Activated CD8-positive, alpha-beta T cell treated with anti-CD3 and anti-CD28 coated beads, Interleukin-2, amount 10 ng/mL, durations not matched to agents 7 days and 5 days (primary cell): ENCODE results near the gene ANKRD12. TPM values are rescaled to one million over a fixed set of nuclear protein-coding genes. Genes with fewer than 3 reads are reported as not detected.

ENCODE experiments used
- ATAC-seq: fragments of 150-1000 bp; cut with Tn5 transposase; one replicate; pipeline ENCODE4 v1.10.0; 2021; ENCODE audit warnings: moderate library complexity
- CTCF ChIA-PET: fragments of 350-600 bp; sonication (Branson Sonifier 250); formaldehyde crosslinking; loops from one replicate; lab custom pipeline; 2021; ENCODE audit warnings: antibody characterized with exemption; lab: Charles Lee
- POLR2A ChIA-PET: fragments of 350-600 bp; sonication (Branson Sonifier 250); formaldehyde crosslinking; loops from one replicate; lab custom pipeline; 2021; ENCODE audit warnings: antibody characterized with exemption; lab: Charles Lee
- DNase-seq: peaks from one replicate; pipeline ENCODE4 v3.0.0-alpha.2; 2020
- H3K27ac Mint-ChIP-seq: one replicate; pipeline ENCODE4 v1.8.0; 2021; ENCODE audit warnings: mild to moderate bottlenecking, mixed read lengths
- H3K27me3 Mint-ChIP-seq: one replicate; pipeline ENCODE4 v1.8.0; 2021; ENCODE audit warnings: low read depth, mixed read lengths
- H3K36me3 Mint-ChIP-seq: one replicate; pipeline ENCODE4 v1.8.0; 2021; ENCODE audit warnings: low read depth, mixed read lengths
- H3K4me1 Mint-ChIP-seq: one replicate; pipeline ENCODE4 v1.8.0; 2021; ENCODE audit warnings: low read depth, mixed read lengths
- H3K4me3 Mint-ChIP-seq: one replicate; pipeline ENCODE4 v1.8.0; 2021; ENCODE audit warnings: mild to moderate bottlenecking, mixed read lengths
- H3K9me3 Mint-ChIP-seq: one replicate; pipeline ENCODE4 v1.8.0; 2022; ENCODE audit warnings: mixed read lengths; ENCODE audit not compliant: insufficient read depth
- total RNA-seq, 2 experiments: library from RNA; stranded (reverse); gene quantifications; one replicate each; pipeline ENCODE4 v1.2.3, GENCODE V29; 2021

ANKRD12 gene
- total RNA-seq, 2 experiments from 2014 or later = 60.8 to 68.9 TPM

DNA sequence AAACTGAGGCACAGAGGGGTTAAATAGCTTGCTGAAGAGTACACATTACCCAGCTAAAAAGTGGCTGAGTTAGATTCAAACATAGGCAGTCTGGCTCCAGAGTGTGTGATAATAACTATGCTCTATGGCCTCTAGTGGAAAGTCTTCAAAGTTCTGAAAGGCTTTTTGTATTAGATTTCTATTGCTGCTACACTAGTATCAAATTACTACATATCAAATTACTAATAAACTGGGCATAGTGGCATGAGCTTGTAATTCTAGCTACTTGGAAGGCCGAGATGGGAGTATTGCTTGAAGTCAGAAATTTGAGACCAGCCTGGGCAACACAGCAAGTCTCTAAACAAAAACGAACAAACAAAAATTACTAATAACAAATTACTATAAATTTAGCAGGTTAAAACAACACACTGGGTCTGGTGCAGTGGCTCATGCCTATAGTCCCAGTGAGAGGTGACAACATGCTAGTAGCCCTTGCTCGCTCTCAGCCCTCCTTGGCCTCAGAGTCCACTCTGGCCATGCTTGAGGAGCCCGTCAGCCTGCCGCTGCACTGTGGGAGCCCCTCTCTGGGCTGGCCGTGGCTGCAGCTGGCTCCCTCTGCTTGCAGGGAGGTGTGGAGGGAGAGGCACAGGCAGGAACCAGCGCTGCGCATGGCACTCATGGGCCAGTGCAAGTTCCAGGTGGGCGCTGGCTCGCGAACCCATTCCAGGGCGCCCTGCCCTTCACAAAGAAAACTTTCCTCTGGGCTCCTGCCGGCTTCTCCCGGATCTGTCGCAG, 159.8 kb downstream of the ANKRD12 start:
- DNase-seq (no peak), ATAC-seq (no peak)
- Mint-ChIP-seq H3K4me3 (no peak overlapping the region), H3K27ac (no peak overlapping the region), H3K27me3 (no peaks in the 10 kb centered on the region), H3K36me3 (peaks cover 2% of the 10 kb centered on the region), H3K4me1 (no peaks in the 10 kb centered on the region), H3K9me3 (peaks cover 16% of the 10 kb centered on the region)
- ChIA-PET POLR2A (no interaction called here), CTCF (no interaction called here)

GRCh38 chr18:9297007-9297393, 160.4 kb downstream of the ANKRD12 start:
- POLR2A ChIA-PET = interaction anchor here (0.6 kb wide), 1 partner anchor 144 kb away, joined by 3 read pairs; no protein-coding TSS in a partner anchor
- H3K4me3 Mint-ChIP-seq = no peak overlapping the region

DNA sequence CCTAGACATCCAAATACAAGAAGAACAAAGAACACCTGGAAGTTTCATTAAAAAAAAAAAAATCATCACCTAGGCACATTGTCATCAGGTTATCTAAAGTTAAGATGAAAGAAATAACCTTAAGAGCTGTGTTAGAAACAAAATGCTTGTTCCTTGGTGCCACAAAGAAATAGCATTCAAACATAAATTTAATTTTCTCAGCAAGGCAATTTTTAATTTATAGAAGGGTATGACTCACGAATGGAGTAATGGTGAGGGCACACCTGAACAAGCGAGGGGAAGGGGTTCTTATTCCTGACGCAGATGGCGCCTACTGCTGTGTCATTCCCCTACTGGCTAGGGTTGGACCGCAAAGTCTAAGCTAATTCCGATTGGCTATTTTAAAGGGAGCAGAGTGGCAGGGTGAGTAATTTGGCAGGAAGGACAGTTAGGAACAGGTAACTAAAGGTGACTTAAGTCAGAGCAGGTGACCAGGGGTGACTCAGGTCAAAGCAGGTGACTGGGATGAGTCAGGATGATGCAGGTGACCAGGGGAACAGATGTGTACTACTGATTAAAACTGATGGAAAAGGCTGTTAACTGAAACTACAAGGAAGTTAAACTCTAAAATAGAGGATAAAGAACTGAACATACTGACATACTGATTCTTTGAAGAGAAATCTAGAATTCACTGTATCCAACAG, 167.9 kb downstream of the ANKRD12 start:
- peaks cover 5% of the 10 kb centered on the region for H3K36me3 Mint-ChIP-seq
- ATAC-seq (no peak), DNase-seq (no peak)
- peaks cover 11% of the 10 kb centered on the region for H3K27me3 Mint-ChIP-seq
- H3K4me3 Mint-ChIP-seq = no peak overlapping the region
- ChIA-PET POLR2A (no interaction called here), CTCF (no interaction called here)
- H3K27ac Mint-ChIP-seq = no peak overlapping the region
- no peaks in the 10 kb centered on the region for H3K4me1 Mint-ChIP-seq
- H3K9me3 Mint-ChIP-seq = peaks cover 12% of the 10 kb centered on the region

More at GRCh38 chr18:9297007-9297393, 160.4 kb downstream of the ANKRD12 start:
- ATAC-seq (no peak), DNase-seq (no peak)
- no peaks in the 10 kb centered on the region for H3K27me3 Mint-ChIP-seq
- no peak overlapping the region for H3K27ac Mint-ChIP-seq
- no peaks in the 10 kb centered on the region for H3K36me3 Mint-ChIP-seq
- CTCF ChIA-PET = no interaction called here
- peaks cover 13% of the 10 kb centered on the region for H3K9me3 Mint-ChIP-seq
- no peaks in the 10 kb centered on the region for H3K4me1 Mint-ChIP-seq

GRCh38 chr18:9319333-9319732, 182.8 kb downstream of the ANKRD12 start:
- DNase-seq (no peak), ATAC-seq (no peak)
- H3K36me3 Mint-ChIP-seq = no peaks in the 10 kb centered on the region
- ChIA-PET POLR2A (no interaction called here), CTCF (no interaction called here)
- no peaks in the 10 kb centered on the region for H3K9me3 Mint-ChIP-seq
- H3K27ac Mint-ChIP-seq = no peak overlapping the region
- peaks cover 21% of the 10 kb centered on the region for H3K27me3 Mint-ChIP-seq
- no peaks in the 10 kb centered on the region for H3K4me1 Mint-ChIP-seq
- no peak overlapping the region for H3K4me3 Mint-ChIP-seq

- Mint-ChIP-seq H3K4me3 (no peak overlapping the region), H3K36me3 (no peaks in the 10 kb centered on the region), H3K4me1 (no peaks in the 10 kb centered on the region), H3K27me3 (peaks cover 19% of the 10 kb centered on the region), H3K27ac (no peak overlapping the region), H3K9me3 (no peaks in the 10 kb centered on the region)
- ChIA-PET CTCF (no interaction called here), POLR2A (no interaction called here)
- no peak for DNase-seq
- no peak for ATAC-seq
Measured at GRCh38 chr18:9321017-9321452, 184.5 kb downstream of the ANKRD12 start.

- POLR2A ChIA-PET = no interaction called here
- H3K4me1 Mint-ChIP-seq = no peaks in the 10 kb centered on the region
- peaks cover 22% of the 10 kb centered on the region for H3K27me3 Mint-ChIP-seq
- ATAC-seq = no peak
- H3K27ac Mint-ChIP-seq = no peak overlapping the region
- H3K36me3 Mint-ChIP-seq = no peaks in the 10 kb centered on the region
- H3K4me3 Mint-ChIP-seq = no peak overlapping the region
- no peaks in the 10 kb centered on the region for H3K9me3 Mint-ChIP-seq
- CTCF ChIA-PET = no interaction called here
- DNase-seq = no peak
Measured at GRCh38 chr18:9321736-9322135, 185.2 kb downstream of the ANKRD12 start.

GRCh38 chr18:9322744-9323143, 186.2 kb downstream of the ANKRD12 start:
- Mint-ChIP-seq H3K4me1 (no peaks in the 10 kb centered on the region), H3K36me3 (no peaks in the 10 kb centered on the region), H3K4me3 (no peak overlapping the region), H3K27ac (no peak overlapping the region), H3K9me3 (no peaks in the 10 kb centered on the region), H3K27me3 (peaks cover 21% of the 10 kb centered on the region)
- DNase-seq = no peak
- POLR2A ChIA-PET = interaction anchor here (0.5 kb wide), 1 partner anchor 367 kb away, joined by 3 read pairs; no protein-coding TSS in a partner anchor
- CTCF ChIA-PET = no interaction called here
- no peak for ATAC-seq

GRCh38 chr18:9323750-9324445, 187.3 kb downstream of the ANKRD12 start:
- no peak for ATAC-seq

GRCh38 chr18:9325716-9326115, 189.1 kb downstream of the ANKRD12 start:
- POLR2A ChIA-PET = no interaction called here
- no peaks in the 10 kb centered on the region for H3K36me3 Mint-ChIP-seq
- ATAC-seq (no peak), DNase-seq (no peak)
- H3K4me3 Mint-ChIP-seq = no peak overlapping the region
- H3K9me3 Mint-ChIP-seq = no peaks in the 10 kb centered on the region
- CTCF ChIA-PET = no interaction called here
- H3K4me1 Mint-ChIP-seq = no peaks in the 10 kb centered on the region
- peaks cover 21% of the 10 kb centered on the region for H3K27me3 Mint-ChIP-seq
- H3K27ac Mint-ChIP-seq = no peak overlapping the region

More at GRCh38 chr18:9323750-9324445, 187.3 kb downstream of the ANKRD12 start:
- ChIA-PET POLR2A (no interaction called here), CTCF (no interaction called here)
- Mint-ChIP-seq H3K36me3 (no peaks in the 10 kb centered on the region), H3K4me3 (no peak overlapping the region), H3K27ac (no peak overlapping the region), H3K27me3 (peaks cover 21% of the 10 kb centered on the region), H3K4me1 (no peaks in the 10 kb centered on the region), H3K9me3 (no peaks in the 10 kb centered on the region)
- no peak for DNase-seq

DNA sequence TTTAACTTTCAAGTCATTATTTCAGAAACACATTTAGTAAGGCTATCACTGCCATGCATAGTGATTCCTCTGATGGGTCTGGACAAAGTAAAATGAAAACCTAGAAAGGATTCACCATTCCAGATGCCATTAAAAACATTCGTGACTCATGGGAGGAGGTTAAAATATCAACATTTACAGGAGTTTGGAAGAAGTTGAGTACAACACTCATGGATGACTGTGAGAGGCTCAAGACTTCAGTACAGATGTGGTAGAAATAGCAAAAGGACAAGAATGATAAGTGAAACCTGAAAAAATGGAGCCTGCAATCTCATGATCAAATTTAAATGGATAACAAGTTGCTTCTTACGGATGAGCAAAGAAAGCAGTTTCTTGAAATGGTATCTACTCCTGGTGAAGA, 192.2 kb downstream of the ANKRD12 start:
- no peak for DNase-seq
- no peak for ATAC-seq
- H3K9me3 Mint-ChIP-seq = no peaks in the 10 kb centered on the region
- POLR2A ChIA-PET = no interaction called here
- H3K4me1 Mint-ChIP-seq = peaks cover 2% of the 10 kb centered on the region
- CTCF ChIA-PET = no interaction called here
- no peaks in the 10 kb centered on the region for H3K36me3 Mint-ChIP-seq
- peaks cover 21% of the 10 kb centered on the region for H3K27me3 Mint-ChIP-seq
- no peak overlapping the region for H3K27ac Mint-ChIP-seq
- no peak overlapping the region for H3K4me3 Mint-ChIP-seq

GRCh38 chr18:9329471-9329870, 192.9 kb downstream of the ANKRD12 start:
- no peaks in the 10 kb centered on the region for H3K36me3 Mint-ChIP-seq
- DNase-seq = no peak
- no peak overlapping the region for H3K27ac Mint-ChIP-seq
- H3K9me3 Mint-ChIP-seq = no peaks in the 10 kb centered on the region
- POLR2A ChIA-PET = no interaction called here
- no peak overlapping the region for H3K4me3 Mint-ChIP-seq
- no peak for ATAC-seq
- H3K27me3 Mint-ChIP-seq = peaks cover 21% of the 10 kb centered on the region
- H3K4me1 Mint-ChIP-seq = peaks cover 6% of the 10 kb centered on the region
- CTCF ChIA-PET = no interaction called here

DNA sequence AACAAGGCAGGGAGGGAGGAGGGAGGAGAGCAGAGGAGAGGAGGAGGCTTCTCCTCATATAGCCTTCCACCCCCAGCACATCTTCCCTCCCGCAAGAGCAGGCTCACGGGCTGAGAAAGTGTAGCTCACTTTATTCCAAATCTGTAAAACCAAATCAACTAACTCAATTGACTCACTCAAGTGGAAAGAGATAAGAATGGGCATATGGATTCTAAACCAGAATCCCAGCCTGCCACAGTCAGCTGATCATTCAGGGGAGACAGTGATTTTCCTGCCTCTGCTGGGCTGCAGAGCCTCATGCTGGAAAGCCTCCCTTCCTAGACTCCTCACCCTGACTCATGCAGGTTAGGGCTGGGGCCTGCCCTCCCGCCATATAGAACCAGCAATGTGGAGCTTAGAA, 193.8 kb downstream of the ANKRD12 start:
- peaks cover 21% of the 10 kb centered on the region for H3K27me3 Mint-ChIP-seq
- no peaks in the 10 kb centered on the region for H3K9me3 Mint-ChIP-seq
- ATAC-seq = no peak
- H3K4me1 Mint-ChIP-seq = peaks cover 9% of the 10 kb centered on the region
- no peaks in the 10 kb centered on the region for H3K36me3 Mint-ChIP-seq
- POLR2A ChIA-PET = interaction anchor here (0.6 kb wide), 1 partner anchor 202 kb away, joined by 4 read pairs; no protein-coding TSS in a partner anchor
- DNase-seq = no peak
- no peak overlapping the region for H3K27ac Mint-ChIP-seq
- no peak overlapping the region for H3K4me3 Mint-ChIP-seq
- CTCF ChIA-PET = interaction anchor here (0.6 kb wide), 1 partner anchor 37 kb away, joined by 3 read pairs; no protein-coding TSS in a partner anchor
